Measurements from ENCODE around the gene CTSC.

- TF ChIP-seq CTCF (optimal IDR thresholded peaks at IDR 0.05 in 1 of 3, IDR thresholded peaks at IDR 0.05 in 1 of 3, conservative IDR thresholded peaks at IDR 0.05 in 1 of 3; ENCODE audit: extremely low read depth in 1 of 3, insufficient read depth in 2 of 3, low read length in 3 of 3) (no peak), EZH2 (IDR thresholded peaks at IDR 0.05; ENCODE audit: low read length) (no peak)
Measured at GRCh38 chr11:88295028-88295427, 42.5 kb downstream of the CTSC start.

Data from keratinocyte (primary cell).